ENCODE measurements around the gene CCDC102B.
"Not testable (repeated sequence)": the region's sequence is repeated elsewhere in the genome, so short reads cannot be mapped to it uniquely, and the experiment has no call there.

Gene CCDC102B

DNA sequence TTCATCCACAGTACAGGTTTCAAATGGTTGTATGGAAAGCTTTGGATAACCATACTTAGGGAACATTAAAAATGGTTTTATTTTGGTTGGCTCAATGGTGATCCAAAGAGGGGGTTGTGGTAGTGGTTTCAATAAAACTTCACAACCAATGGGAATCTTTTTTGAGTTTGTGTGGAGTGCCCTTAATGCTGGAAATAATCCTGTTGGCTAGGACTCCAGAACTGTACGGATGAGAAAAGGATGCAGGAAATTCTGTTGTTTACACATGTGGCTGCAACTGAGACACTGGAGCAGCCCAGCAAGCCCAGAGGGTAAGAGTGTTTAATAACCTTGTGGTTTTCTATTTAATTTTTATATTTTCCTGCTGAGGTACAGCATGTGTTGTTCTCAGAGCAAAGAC, at the start of gene CCDC102B:
CCDC102B (plus strand) TSS at position 210 of the 400 bp plus-strand sequence. CDS start 38,684 bp downstream, outside the sequence.
- DNase-seq (ENCODE audit: low read depth in 2 of 3, low spot score in 1 of 3) = no peak

DNA sequence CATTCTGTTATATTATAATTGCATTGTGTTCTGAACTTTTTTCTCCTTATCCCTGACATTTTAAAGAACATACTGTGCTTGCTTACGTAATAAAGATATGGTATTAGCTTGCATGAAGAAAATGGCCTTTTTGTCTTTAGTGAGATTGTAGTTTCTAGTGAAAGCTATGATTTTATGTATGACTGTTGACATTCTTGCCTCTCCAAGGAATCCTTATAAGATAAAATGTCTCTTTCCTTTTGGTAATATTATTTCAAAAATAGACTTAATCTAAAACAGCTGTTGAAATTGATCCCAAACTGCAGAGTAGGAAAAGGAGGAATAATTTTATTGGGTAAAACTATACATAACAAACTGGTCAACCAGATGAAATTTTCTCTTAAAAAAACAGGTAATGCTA, 40.8 kb upstream of the CCDC102B start:
- DNase-seq (ENCODE audit: low read depth in 2 of 3, low spot score in 1 of 3) = no peak

DNA sequence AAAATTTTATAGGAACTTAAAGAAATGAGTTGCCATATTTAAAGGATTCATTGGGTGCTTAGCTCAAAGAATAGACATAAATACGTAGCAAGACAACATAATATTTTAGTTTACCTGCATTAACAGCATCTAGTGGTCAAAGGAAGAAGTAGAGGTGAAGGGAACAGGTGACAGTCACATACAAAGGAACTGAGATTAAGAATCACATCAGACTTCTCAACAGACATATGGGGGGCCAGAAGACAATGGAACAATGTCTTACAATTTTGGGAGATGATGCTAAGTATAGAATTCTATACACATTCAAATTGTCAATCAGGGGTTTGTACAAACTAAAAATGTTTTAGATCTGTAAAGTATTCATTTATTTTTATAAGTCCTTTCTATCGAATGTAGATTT, 38.6 kb upstream of the CCDC102B start:
- no peak for DNase-seq (ENCODE audit: low read depth in 2 of 3, low spot score in 1 of 3)

DNA sequence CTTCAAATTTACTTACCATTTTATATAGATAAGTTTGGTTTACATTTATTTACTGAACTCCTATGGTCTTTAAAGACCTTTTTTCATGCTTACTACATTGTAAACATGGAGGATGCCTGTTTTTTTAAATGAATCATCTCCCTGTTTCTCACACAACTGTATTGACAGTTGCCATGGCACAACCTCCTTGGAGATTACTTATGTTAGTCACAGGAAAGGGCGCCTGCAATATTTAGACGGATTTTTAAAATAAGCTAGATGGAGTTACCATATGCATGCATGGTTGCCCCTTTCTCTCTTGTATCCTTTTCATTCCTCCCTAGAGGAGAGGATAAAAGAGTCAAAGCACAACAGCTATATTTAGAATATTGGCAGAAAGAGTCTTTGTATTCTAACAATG, 34.8 kb upstream of the CCDC102B start:
- no peak for DNase-seq (ENCODE audit: low read depth in 2 of 3, low spot score in 1 of 3)

DNA sequence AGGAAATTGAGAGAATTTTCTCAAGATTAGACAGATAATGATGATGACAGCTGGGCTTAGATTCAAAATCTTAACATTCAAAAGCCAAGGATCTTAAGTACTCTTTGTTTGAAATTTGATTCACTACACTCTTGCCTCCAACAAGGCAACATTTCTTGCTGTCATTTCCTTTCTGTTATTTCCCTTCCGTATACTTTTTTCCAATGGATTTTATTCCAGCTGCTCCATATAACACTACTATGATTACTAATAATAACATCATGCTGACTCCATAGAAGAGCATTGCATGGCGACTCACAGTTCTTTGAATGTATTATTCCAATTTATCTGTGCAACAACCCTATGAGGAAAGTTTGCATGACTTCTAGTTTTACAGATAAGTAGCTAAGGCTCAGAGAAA, 33.9 kb upstream of the CCDC102B start:
- DNase-seq (ENCODE audit: low read depth in 2 of 3, low spot score in 1 of 3) = no peak

DNA sequence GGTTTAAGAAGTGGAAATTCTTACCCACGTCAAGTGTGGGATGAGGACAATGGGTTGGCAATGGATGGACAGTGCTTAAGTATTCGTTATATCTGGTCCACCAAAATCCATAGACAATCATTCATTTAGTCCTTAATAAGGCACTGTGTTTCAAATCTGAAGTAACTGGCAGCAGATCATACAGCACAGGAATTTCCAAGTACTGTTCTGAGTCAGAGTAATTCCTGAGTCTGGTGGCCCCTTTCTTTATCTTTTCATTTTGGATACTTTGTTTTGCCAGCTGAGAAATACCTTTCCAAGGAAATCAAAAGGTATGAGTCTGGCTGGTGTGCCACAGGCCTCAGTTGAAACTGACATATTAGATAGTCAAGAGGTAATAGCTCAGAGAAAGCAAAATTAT, 31.4 kb upstream of the CCDC102B start:
- no peak for DNase-seq (ENCODE audit: low read depth in 2 of 3, low spot score in 1 of 3)

DNA sequence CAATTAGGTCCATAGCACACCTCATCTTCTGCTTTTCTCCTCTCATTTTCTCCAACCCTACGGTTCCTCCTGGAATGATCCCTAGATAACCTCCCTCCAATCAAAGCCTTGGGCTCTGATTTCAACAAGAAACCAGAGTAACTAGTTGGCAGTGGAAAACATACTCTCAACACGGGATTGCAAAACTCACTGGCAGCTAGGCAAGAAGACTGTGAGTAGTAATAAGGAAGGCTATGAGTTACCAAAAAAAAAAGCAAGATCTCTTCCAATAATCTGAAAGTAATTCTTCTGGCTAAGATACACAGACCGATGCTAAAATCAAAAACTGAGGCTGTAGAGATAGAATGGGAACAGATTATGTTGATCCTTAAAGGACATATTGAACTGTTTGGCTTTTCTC, 28.4 kb upstream of the CCDC102B start:
- DNase-seq (ENCODE audit: low read depth in 2 of 3, low spot score in 1 of 3) = no peak

DNA sequence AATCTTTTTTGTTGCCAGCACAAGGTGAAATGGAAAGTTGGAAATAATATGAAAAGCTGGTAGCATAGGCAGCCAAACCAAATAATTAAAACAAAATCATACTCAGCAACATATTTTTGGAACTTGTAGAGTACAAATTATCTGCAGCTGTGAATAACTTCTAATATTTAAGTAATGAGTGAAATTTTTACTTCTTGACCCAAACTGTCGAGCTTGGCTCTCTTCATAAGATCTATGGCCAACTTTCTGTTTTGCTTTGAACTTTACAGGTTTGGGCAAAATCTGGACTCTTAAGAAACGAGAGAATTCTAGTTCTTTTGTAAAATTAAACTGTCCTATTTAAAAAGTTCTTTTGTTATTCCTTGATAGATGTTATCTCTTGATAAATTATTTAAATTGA, 25.6 kb upstream of the CCDC102B start:
- no peak for DNase-seq (ENCODE audit: low read depth in 2 of 3, low spot score in 1 of 3)

DNA sequence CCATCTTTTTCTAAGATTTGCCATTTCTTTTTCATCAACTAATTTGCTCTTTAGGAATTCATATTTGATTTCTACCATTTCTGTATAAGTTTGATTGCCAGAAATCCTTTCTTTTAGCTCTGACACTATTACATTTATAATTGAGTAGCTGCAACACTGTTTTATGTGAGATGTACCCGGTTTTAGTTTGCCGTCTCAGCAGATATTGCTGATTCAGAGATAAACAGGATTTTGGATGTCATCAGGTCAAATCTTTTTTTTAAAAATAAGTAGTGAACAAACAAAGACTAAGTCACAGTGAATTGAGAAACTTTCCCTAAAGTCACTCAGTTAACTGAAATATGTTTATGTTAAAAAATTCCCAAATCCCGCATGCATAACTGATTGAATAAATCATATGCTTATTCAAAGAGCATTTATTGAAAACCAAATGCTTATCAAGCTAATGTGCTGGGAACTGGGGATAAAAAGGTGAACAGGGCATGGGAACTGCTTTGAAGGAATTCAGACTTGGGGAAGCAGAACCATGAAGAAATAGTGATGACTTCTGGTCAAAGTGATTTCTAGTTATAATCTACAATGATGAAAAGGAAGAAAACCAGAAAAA, 19.5 kb upstream of the CCDC102B start:
- no peak for DNase-seq (ENCODE audit: low read depth in 2 of 3, low spot score in 1 of 3)

DNA sequence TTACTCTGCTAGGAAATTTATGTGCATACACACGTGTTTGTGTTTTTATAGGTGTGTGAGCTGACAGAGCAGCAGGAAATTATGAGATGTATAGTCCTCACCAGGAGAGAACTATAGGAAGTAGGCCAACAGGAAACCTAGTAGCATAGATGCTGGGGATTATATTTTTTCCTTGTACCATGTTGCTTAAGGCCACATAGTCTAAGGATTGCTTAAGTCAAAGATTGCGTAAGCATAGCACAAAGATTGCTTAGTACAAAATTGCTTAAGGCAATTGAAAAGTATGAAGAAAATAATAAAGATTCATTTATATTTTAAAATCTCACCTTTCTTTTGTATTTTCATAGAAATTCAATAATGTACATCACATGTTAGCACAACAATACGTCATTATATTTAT, 18.7 kb upstream of the CCDC102B start:
- no peak for DNase-seq (ENCODE audit: low read depth in 2 of 3, low spot score in 1 of 3)

DNA sequence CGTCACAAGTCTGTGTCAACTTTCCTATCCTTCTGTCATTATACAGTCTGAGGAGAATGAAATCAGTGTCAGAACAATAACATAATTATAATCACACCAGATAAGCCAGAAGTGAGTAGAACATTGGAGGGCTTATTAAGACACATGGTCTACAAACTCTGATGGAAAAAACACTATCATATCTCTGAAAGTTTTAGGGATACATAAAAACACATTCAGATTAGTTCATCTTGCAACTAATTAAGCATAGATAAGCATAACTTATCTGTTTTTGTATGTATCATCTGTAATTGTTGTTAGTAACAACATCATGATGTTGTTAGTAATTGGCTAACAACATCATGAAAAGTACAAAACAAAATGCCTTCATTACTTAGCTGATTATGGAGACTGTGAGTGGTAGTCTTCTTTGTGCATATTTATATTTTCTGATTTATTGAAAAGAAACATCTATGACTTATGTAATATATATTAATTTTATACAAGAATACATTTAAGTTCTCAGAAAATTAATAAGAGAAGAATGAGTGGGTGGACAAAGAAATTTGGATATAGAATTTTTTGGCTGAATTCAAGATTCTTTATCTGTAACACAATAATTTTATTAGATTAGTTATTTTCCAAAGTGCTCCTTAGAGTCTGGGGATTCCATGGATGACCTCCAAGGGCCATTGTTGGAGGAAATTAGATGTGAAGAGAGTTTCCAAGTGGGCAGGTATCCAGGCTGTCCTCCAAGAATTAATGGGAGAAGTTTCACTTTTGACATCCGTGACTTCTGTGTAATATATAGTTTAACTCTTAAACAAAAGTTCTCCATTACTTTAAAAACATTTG, 16.9 kb upstream of the CCDC102B start:
- no peak for DNase-seq (ENCODE audit: low read depth in 2 of 3, low spot score in 1 of 3)

DNA sequence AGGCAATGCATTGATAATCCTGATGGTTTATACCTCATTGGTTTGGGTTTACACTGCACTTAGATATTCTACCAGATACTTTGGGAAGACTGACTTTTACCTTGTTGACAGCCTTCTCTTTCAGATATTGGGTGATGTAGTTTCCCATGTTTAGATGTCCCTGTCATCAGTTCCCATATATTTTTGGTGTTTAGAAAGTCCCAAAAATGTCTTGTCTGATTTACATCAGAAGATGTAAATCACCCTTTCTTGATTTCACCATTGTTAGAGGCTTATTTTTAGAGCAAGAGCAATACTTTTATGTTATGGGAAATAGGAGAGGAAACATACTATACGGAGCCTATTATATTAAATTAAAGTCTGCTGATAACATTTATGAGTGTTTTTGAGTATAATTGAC, 14.4 kb upstream of the CCDC102B start:
- no peak for DNase-seq (ENCODE audit: low read depth in 2 of 3, low spot score in 1 of 3)

DNA sequence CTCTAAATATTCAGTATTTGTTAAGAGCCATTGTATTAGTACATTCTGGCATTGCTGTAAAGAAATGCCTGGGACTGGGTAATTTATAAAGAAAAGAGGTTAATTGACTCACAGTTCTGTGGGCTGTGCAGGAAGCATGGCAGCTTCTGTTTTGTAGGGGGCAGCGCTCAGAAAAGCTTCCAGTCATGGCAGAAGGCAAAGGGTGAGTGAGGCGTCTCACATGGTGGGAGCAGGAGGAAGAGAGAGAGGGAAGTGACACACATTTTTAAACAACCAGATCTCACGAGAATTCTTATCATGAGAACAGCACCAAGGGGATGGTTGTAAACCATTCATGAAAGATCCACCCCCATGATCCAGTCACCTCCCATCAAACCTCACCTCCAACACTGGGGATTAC, 13.8 kb upstream of the CCDC102B start:
- DNase-seq (ENCODE audit: low read depth in 2 of 3, low spot score in 1 of 3) = no peak

DNA sequence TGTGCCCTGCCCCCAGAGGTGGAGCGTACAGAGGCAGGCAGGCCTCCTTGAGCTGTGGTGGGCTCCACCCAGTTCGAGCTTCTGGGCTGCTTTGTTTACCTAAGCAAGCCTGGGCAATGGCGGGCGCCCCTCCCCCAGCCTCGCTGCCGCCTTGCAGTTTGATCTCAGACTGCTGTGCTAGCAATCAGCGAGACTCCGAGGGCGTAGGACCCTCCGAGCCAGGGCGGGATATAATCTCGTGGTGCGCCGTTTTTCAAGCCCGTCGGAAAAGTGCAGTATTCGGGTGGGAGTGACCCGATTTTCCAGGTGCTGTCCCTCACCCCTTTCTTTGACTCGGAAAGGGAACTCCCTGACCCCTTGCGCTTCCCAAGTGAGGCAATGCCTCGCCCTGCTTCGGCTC, 7.6 kb upstream of the CCDC102B start:
- not testable (repeated sequence) for DNase-seq (ENCODE audit: low read depth in 2 of 3, low spot score in 1 of 3)

DNA sequence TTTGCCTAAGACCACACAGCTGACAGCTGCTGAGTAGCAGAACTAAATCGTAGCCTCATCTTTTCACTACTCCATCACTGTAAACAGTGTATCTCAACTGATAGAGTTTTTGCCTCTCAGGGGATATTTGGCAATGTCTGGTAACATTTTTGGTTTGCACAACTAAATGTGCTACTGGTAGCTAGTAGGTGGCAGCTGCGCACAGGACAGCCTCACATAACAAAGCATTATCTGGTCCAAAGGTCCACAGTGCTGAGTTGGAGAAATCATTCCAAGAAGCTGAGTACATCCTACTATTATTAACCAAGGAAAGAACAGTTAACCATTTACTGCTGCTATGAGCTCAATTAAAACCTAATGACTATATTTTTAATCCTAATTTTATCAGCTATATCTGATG, 6.1 kb upstream of the CCDC102B start:
- DNase-seq (ENCODE audit: low read depth in 2 of 3, low spot score in 1 of 3) = no peak

DNA sequence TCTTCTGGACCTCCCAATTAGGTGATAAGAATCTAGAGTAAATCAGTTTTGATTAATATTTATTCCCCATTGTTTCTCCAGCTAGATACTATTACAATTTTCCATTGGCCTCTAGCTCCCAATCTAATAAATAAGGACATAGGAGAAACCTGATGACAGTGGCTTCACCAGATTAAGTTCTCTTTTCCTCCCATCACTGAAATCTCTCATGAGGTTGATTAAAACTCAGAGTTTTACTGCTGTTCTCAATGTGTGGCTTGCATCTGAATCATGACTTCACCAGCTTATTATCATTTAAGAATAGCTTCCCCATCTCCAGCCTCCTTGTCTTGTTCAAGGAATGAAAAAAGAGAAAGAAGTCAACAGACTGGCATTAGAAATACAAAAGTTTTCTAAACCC, 3.9 kb upstream of the CCDC102B start:
- no peak for DNase-seq (ENCODE audit: low read depth in 2 of 3, low spot score in 1 of 3)

DNA sequence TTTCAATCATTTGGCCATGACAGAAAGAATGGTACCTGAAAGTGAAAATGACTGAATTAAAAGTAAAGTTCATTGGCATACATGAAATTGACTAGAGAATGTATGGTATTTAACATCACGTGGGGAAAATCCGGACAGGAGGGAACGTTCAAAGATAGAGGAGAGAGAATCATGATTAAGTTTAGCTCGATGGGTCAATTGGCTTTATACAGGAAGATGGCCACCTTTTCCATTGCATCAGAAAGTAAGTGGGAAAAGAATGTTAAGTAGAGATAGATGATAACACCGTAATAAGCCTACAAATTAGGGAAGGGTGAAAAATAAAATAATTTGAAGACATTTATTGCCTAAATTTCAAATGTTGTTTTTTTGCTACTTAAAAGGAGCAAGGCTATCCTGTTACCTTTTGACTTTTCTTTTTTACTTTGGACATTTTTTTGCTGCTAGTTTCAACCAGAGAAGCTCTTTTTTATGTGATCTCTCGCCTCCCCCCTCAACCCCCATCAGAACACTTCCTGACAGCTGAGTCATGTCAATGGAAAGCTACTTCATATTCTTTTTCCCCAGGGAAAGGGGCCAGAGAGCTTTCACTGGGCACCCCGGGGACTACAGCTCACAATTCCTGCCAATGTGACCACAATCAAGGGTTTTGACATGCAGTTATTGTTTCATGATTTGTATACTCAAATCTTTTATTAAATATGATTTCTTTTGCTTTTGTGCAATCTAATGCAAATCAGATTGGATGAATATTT, 767 bp upstream of the CCDC102B start:
- DNase-seq (ENCODE audit: low read depth in 2 of 3, low spot score in 1 of 3) = no peak

DNA sequence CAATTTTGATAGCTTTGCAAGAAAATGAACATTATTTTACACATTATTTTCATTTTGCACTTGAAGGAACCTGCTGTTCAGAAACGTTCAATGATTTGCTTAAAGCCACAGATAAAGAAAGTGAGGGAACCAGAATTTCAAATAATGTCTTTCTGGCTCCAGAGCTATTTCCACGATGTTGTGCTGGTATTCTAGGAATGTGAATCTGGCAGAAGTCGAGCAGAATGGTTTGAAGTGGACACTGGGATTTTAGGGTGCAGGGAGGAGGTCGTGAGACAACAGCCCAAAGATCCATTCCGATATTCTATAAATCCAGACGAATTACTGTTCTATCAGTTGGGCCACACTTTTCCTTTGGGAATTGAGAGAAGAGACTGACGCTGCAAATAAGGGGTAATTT, 2.2 kb downstream of the CCDC102B start:
- DNase-seq (ENCODE audit: low read depth in 2 of 3, low spot score in 1 of 3) = no peak

DNA sequence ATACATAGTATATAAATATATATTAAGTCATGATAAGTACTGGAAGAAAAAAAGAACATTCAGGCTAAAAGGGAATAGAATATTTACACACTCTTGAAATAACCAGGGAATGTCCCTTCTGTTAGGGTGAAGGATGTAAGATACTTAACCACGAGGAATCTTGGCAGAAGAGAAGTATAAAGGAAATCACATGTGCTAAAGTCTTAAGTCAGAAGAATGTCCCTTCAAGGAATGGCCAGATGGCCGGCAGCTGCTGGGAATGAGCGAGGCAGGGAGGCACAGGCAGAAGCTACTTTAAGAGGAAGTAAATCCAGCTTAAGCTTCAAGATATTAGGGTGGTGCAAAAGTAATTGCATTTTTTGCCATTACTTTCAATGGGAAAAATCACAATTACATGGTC, 5.5 kb downstream of the CCDC102B start:
- no peak for DNase-seq (ENCODE audit: low read depth in 2 of 3, low spot score in 1 of 3)

DNA sequence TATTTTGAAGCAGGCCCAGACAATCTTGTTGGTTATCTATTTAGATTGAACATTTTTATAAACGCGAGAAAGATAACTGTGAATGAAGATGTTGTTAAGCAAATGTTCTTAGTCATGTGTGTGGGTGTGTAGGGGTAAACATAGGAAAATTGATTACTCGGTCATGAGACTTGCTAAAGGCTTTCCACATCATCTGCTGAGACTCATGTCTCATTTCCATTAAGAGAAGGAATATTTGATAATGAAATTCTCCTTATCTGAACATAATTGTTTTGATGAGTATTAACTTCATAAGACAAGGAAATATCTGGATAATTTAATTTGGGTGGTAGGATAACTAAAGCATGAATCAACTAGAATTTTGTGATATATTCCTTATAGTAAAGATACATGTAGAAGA, 19.7 kb downstream of the CCDC102B start:
- no peak for DNase-seq (ENCODE audit: low read depth in 2 of 3, low spot score in 1 of 3)

DNA sequence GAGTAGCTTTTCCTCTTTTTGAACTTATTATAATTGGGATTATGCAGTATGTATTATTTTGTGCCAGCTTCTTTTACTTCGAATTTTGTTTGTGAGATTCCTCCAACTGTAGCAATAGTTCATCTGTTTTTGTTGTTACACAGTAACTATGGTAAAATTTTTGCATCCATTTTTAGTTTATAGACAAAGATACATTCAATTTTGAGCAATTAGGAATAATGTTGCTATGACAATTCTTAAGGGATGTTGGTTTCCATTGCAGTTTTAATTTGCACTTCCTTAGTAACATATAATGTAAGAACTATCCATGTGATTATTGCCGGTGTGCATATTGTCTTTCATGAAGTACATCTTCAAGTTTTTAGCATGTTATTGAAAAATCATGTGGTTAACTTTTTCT, 20.7 kb downstream of the CCDC102B start:
- no peak for DNase-seq (ENCODE audit: low read depth in 2 of 3, low spot score in 1 of 3)

DNA sequence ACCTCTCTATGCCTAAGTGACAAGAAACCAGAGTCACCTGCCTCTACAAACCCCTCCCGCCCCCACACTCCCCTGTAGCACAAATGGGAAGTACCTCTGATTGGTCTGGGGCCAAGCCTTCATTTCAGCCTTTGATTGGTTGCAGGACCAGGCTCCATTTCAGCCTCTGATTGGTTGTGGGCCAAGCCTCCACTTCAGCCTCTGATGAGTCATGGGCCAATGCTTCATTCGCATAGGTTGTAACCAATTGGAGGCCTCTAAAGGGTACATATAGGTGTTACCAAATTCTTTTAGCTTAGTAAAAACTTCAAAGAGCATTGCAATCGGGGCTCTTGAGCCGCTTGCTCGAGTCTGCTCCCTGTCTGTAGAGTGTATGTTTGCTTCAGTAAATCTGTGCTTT, 25.0 kb downstream of the CCDC102B start:
- DNase-seq (ENCODE audit: low read depth in 2 of 3, low spot score in 1 of 3) = no peak
